Measurements from ENCODE around the gene ERO1B.

The ERO1B gene

GRCh38 chr1:236313427-236313826 is 31.7 kb upstream of the ERO1B start:
- no peak for TF ChIP-seq CTCF (IDR thresholded peaks at IDR 0.05; ENCODE audit: low read depth, low read length, missing control alignments)
- H3K4me3 ChIP-seq (replicated peaks; ENCODE audit: low read depth, low read length) = no peak overlapping the region
- DNase-seq (ENCODE audit: extremely low read depth, low read depth) = no peak

GRCh38 chr1:236311040-236311439 is 29.3 kb upstream of the ERO1B start:
- no peak for DNase-seq (ENCODE audit: extremely low read depth, low read depth)
- no peak overlapping the region for H3K4me3 ChIP-seq (replicated peaks; ENCODE audit: low read depth, low read length)
- TF ChIP-seq CTCF (IDR thresholded peaks at IDR 0.05; ENCODE audit: low read depth, low read length, missing control alignments) = peak; percentile 10

- TF ChIP-seq CTCF (IDR thresholded peaks at IDR 0.05; ENCODE audit: low read depth, low read length, missing control alignments) = no peak
- H3K4me3 ChIP-seq (replicated peaks; ENCODE audit: low read depth, low read length) = no peak overlapping the region
- DNase-seq (ENCODE audit: extremely low read depth, low read depth) = no peak
Observed at GRCh38 chr1:236308827-236309226, 27.1 kb upstream of the ERO1B start.

- TF ChIP-seq CTCF (IDR thresholded peaks at IDR 0.05; ENCODE audit: low read depth, low read length, missing control alignments) = no peak
- no peak overlapping the region for H3K4me3 ChIP-seq (replicated peaks; ENCODE audit: low read depth, low read length)
- no peak for DNase-seq (ENCODE audit: extremely low read depth, low read depth)
Observed at GRCh38 chr1:236307435-236307834, 25.7 kb upstream of the ERO1B start.

- DNase-seq (ENCODE audit: extremely low read depth, low read depth) = no peak
- TF ChIP-seq CTCF (IDR thresholded peaks at IDR 0.05; ENCODE audit: low read depth, low read length, missing control alignments) = no peak
- H3K4me3 ChIP-seq (replicated peaks; ENCODE audit: low read depth, low read length) = no peak overlapping the region
Observed at GRCh38 chr1:236304682-236305081, 22.9 kb upstream of the ERO1B start.

- peak; percentile 13 for TF ChIP-seq CTCF (IDR thresholded peaks at IDR 0.05; ENCODE audit: low read depth, low read length, missing control alignments)
- no peak overlapping the region for H3K4me3 ChIP-seq (replicated peaks; ENCODE audit: low read depth, low read length)
- DNase-seq (ENCODE audit: extremely low read depth, low read depth) = no peak
Observed at GRCh38 chr1:236303675-236304074, 21.9 kb upstream of the ERO1B start.

- no peak for DNase-seq (ENCODE audit: extremely low read depth, low read depth)
- no peak overlapping the region for H3K4me3 ChIP-seq (replicated peaks; ENCODE audit: low read depth, low read length)
- no peak for TF ChIP-seq CTCF (IDR thresholded peaks at IDR 0.05; ENCODE audit: low read depth, low read length, missing control alignments)
Observed at GRCh38 chr1:236302941-236303340, 21.2 kb upstream of the ERO1B start.

Data from HFF-Myc (cell line).